Cerebellar nuclear complex (tissue), 1 donor: ENCODE measurements around the gene LCORL.
"Not testable (repeated sequence)": the region's sequence is repeated elsewhere in the genome, so short reads cannot be mapped to it uniquely, and the experiment has no call there.

ENCODE experiments used
- DNase-seq, 2 experiments: peaks; one replicate each; lab custom pipeline; 2025; lab: John Stamatoyannopoulos, UW

Gene LCORL

DNA sequence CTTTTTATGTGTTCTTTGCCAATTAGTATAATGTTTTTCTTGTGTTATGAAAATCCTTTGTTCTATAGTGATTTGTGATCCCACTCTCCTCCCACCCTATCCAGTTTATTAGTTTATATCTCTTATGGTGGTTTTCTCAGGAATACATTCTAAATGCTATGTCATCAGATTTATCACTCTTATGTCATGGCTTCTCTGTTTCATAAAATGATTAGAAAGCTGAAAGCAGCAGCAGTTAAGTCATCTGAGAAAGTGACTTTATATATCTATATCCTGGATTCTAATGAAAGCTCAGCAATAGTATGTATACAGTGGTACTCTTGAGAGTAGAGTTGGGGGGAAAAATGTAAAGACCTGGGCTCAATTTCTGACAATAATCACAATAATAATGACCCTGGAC lies 169.6 kb downstream of the LCORL start:
- DNase-seq: no peak

GRCh38 chr4:17850295-17850694 lies 171.3 kb downstream of the LCORL start:
- DNase-seq: not testable (repeated sequence)

DNA sequence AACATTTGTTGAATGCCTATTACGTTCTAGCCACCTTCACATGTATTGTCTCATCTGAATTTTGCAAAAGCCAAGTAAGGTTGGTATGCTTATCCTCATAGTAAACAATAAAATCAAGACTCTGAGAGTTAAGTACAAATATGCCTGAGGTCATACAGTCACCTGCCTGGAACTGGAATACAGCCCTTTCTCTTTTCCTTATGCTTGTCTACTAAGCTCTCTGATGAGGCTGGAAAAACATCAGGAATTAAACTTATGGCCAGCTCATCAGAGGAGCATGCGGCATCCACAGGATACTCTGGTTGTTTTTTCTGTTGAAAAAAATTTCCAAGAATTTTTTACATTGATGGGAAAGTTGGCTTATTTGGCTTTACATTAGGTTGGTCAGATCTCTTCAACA lies 175.3 kb downstream of the LCORL start:
- no peak for DNase-seq

GRCh38 chr4:17823871-17824669 lies 197.5 kb downstream of the LCORL start:
- no peak for DNase-seq

- DNase-seq: no peak
These were observed 204.5 kb downstream of the LCORL start for GRCh38 chr4:17817027-17817426.

DNA sequence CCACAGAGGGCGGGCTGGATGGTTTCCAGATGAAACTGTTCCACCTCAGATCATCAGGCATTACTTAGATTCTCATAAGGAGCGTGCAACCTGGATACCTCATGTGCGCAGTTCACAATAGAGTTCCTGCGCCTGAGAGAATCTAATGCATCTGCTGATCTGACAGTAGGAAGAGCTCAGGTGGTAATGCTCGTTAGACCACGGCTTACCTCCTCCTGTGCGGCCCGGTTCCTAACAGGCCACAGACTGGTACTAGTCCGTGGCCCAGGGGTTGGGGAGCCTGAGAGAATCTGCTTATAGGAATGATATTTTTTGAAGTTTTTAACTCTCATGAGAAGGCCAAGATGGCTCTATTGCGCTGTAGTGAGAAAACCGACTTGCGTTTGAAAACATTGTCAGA lies 205.4 kb downstream of the LCORL start:
- no peak for DNase-seq

GRCh38 chr4:17814140-17814539 lies 207.4 kb downstream of the LCORL start:
- DNase-seq: no peak

DNA sequence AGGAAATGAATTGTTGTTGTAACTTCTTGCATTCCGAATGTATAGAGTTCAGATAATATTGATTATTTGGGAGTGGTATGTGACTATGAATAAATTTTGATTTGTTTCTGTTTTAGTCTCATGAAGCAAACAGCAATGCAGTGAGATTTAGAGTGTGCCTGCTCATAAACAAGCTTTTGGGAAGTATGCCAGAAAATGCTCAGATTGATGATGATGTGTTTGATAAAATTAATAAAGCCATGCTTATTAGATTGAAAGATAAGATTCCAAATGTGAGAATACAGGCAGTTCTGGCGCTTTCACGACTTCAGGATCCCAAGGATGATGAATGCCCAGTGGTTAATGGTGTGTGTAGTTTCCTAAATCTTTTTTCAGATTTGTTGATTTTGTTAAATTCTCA lies 208.8 kb downstream of the LCORL start:
- DNase-seq: no peak

- DNase-seq: no peak
These were observed 209.4 kb downstream of the LCORL start for GRCh38 chr4:17812125-17812524.

GRCh38 chr4:17811078-17811603 lies 210.4 kb downstream of the LCORL start:
- no peak for DNase-seq

DNA sequence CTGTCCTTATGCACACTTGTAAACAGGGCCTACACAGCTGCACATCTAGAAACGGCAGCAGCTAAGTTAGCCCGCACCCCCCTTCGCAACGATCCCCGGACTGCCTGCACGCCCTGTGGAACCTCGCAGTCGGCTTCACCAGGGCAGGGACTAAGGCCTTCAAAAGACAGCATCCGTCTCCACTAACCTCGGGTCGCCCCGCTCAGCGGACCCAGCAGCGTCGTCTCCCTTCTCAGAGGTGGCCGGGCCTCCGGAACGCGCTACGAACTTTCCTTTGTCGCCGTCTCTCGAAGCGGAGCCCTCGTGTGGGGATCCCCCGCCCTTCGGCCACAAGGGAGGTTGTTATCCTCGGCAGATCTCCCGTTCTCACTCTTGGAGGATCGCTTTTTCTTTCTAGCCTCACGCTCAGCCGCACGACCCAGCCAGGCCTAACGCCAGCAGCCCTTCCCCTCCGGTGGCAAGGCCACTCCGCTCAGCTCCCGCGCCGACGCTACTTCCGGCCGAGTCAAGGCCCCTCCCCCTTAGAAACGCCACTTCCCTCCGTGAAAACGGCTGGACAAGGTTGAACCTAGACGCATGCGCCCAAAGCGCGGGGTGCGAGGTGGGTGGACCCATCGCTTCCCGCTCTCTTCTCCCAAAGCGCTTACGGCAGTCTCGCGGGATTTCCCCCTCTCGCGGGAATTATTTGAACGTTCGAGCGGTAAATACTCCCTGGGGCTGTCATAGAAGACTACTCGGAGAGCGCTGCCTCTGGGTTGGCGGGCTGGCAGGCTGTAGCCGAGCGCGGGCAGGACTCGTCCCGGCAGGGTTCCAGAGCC lies 211.1 kb downstream of the LCORL start, which contains the start of the genes DCAF16 and NCAPG:
DCAF16 (minus strand) TSS at position 498 of the 818 bp plus-strand sequence. CDS start 6,616 bp downstream, outside the sequence.
NCAPG (plus strand) TSS at position 720 of the 818 bp plus-strand sequence. CDS start 99 bp downstream, outside the sequence.
- peak; percentile 94 to 99 for DNase-seq

DNA sequence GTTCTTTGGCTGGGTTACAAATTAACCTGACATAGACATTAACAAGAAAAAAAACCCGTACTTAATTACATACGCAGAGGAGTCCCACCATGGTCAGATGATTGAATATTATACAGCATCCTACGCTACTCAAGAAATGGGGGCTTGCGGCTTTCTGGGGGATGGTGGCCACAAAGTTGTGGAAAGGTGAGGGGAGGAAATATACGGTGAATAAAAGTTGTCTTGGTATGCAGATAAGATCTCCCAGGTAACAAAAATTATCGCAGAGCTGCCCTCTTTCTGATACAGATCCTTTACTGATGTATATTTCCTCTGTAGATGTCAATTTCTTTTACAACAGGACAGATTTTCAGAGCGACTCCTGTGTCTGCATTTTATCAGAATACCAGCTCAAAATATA lies 211.9 kb downstream of the LCORL start:
- no peak for DNase-seq

GRCh38 chr4:17807446-17807845 lies 214.1 kb downstream of the LCORL start:
- DNase-seq: no peak

DNA sequence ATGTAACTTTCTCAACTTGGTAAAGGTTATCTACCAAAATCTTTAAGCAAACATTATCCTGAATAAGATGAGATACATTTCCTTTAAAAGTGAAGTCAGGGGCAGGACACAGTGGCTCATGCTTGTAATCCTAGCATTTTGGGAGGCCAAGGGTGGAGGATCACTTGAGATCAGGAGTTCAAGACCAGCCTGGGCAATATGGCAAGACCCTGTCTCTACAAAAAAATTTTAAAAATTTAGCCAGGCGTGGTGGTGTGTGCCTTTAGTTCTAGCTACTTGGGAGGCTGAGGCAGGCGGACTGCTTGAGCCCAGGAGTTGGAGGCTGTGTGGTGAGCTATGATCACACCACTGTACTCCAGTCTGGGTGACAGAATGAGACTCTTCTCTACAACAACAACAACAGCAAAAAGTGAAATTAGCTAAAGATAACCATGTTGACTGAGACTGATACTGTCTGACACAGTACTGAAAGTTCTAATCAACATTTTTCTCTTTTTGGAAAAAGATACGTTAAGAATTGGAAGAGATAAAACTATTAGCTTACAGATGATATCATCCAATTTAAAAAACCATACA lies 215.9 kb downstream of the LCORL start:
- no peak for DNase-seq

- DNase-seq: no peak
These were observed 223.7 kb downstream of the LCORL start for GRCh38 chr4:17797808-17798207.

DNA sequence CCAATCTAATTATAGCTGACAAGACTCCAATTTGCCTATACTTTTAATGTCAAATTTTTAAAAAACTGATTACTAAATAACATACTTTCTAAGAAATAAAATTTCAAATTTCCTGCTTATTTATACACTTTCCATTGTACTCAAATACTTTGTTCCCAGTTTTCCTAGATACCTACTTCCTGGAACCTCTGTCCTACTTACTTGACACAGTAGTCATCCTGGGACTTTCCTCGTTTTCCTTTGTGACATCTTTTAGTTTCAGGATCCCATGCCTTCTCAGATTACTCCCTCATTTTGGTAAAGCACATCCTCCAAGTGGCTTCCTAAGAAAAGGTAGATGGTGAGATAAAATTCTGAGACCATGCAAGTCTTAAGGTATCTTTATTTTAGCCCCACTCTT lies 226.8 kb downstream of the LCORL start:
- DNase-seq: no peak
